ENCODE data around the gene FOXN3. TPM values are rescaled to one million over a fixed set of nuclear protein-coding genes. Genes with fewer than 3 reads are reported as not detected.

The FOXN3 gene
- polyA plus RNA-seq, 1 donor (not counting 4 experiments of a cell fraction or from before 2014, with no cell fraction given), result 10.2 TPM

DNA sequence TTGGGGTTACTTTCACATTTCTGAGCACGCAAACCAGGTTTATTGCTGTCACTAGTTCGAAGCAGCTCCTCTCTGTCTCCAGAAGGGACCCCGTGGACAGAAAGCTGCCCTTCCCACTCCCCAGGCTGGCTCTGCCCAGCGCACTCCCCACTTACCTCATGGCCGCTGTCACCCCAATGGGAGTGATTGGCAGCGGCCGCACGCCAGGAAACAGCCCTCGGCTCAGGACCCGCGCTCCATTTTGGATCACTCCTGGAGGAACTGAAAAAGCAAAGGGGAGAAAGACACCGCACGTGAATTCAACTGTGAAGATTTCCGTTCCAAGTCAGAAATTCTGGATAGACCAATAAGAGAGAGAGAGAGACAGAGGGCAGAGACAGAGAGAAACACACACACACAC, 236.5 kb downstream of the FOXN3 start:
- Histone ChIP-seq H3K9me1 (ENCODE audit: control insufficient read depth, extremely low read depth, insufficient read depth, low read length) (no peaks in the 10 kb centered on the region), H2AFZ (ENCODE audit: control insufficient read depth, low read length) (no peak overlapping the region), H3K4me2 (ENCODE audit: control insufficient read depth, extremely low read depth, insufficient read depth, low read depth, low read length) (no peak overlapping the region), H3K9me3 (ENCODE audit: control insufficient read depth, low read depth, low read length) (no peaks in the 10 kb centered on the region), H3K36me3 (ENCODE audit: control insufficient read depth in 2 of 2, extremely low read depth in 1 of 2, insufficient read depth in 2 of 2, low read length in 2 of 2) (no peaks in the 10 kb centered on the region), H3K27ac (ENCODE audit: control insufficient read depth, insufficient read depth, low read length) (no peak overlapping the region), H4K20me1 (ENCODE audit: control insufficient read depth, extremely low read depth, insufficient read depth, low read length) (no peaks in the 10 kb centered on the region), H3K4me3 (ENCODE audit: control insufficient read depth in 2 of 3, extremely low read depth in 1 of 3, insufficient read depth in 2 of 3, low read depth in 1 of 3, low read length in 3 of 3) (no peak overlapping the region), H3K27me3 (ENCODE audit: control insufficient read depth, extremely low read depth, insufficient read depth, low read length) (no peaks in the 10 kb centered on the region), H3K79me2 (ENCODE audit: control insufficient read depth, insufficient read depth, low read length) (no peaks in the 10 kb centered on the region), H3K9ac (ENCODE audit: control insufficient read depth, extremely low read depth, insufficient read depth, low read length) (no peak overlapping the region), H3K4me1 (ENCODE audit: control insufficient read depth, extremely low read depth, insufficient read depth, low read length) (no peaks in the 10 kb centered on the region)
- DNase-seq (ENCODE audit: low read depth, low spot score) (no peak), FAIRE-seq (no peak)
- TF ChIP-seq EZH2 (IDR thresholded peaks at IDR 0.05; ENCODE audit: low read length), result no peak
- TF ChIP-seq, protein P1, sequence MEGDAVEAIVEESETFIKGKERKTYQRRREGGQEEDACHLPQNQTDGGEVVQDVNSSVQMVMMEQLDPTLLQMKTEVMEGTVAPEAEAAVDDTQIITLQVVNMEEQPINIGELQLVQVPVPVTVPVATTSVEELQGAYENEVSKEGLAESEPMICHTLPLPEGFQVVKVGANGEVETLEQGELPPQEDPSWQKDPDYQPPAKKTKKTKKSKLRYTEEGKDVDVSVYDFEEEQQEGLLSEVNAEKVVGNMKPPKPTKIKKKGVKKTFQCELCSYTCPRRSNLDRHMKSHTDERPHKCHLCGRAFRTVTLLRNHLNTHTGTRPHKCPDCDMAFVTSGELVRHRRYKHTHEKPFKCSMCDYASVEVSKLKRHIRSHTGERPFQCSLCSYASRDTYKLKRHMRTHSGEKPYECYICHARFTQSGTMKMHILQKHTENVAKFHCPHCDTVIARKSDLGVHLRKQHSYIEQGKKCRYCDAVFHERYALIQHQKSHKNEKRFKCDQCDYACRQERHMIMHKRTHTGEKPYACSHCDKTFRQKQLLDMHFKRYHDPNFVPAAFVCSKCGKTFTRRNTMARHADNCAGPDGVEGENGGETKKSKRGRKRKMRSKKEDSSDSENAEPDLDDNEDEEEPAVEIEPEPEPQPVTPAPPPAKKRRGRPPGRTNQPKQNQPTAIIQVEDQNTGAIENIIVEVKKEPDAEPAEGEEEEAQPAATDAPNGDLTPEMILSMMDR (optimal IDR thresholded peaks at IDR 0.05 in 1 of 3, IDR thresholded peaks at IDR 0.05 in 1 of 3, conservative IDR thresholded peaks at IDR 0.05 in 1 of 3; ENCODE audit: extremely low read depth in 1 of 3, insufficient read depth in 2 of 3, low read length in 3 of 3), result no peak
- dilution Hi-C loops (cut with MboI; ENCODE audit: extremely low pct_ligation_motif_present, low sequenced_read_pairs), result no loop called here

DNA sequence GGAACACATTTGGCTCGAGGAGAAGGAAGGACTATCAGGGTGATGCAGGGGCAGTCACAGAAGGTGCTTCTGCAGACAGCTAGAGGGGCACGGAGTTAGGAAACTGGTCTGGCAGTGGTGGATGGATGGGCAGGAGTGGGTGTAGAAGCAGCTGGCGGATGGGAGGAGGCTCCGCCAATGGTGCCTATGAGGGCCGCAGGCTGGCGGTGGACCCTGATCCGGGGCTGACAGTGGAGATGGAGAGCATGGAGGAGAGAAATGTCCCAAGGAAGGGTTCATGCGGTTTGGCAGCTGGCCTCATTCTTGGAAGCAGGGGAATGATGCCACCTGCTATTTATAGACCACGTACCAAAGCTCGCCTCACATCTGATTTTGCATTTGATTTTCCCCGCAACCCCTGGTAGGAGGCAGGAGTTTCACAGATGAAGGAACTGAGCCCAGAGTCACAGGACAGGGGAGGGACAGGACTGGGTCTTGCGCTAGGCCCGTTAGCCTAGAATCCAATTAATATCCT, 237.1 kb downstream of the FOXN3 start:
- no peaks in the 10 kb centered on the region for H3K9me1 ChIP-seq (ENCODE audit: control insufficient read depth, extremely low read depth, insufficient read depth, low read length)
- no peak for TF ChIP-seq EZH2 (IDR thresholded peaks at IDR 0.05; ENCODE audit: low read length)
- TF ChIP-seq, protein P1 (optimal IDR thresholded peaks at IDR 0.05 in 1 of 3, IDR thresholded peaks at IDR 0.05 in 1 of 3, conservative IDR thresholded peaks at IDR 0.05 in 1 of 3; ENCODE audit: extremely low read depth in 1 of 3, insufficient read depth in 2 of 3, low read length in 3 of 3), result no peak
- no peak overlapping the region for H3K27ac ChIP-seq (ENCODE audit: control insufficient read depth, insufficient read depth, low read length)
- no peaks in the 10 kb centered on the region for H4K20me1 ChIP-seq (ENCODE audit: control insufficient read depth, extremely low read depth, insufficient read depth, low read length)
- H2AFZ ChIP-seq (ENCODE audit: control insufficient read depth, low read length), result no peak overlapping the region
- no peaks in the 10 kb centered on the region for H3K79me2 ChIP-seq (ENCODE audit: control insufficient read depth, insufficient read depth, low read length)
- H3K4me2 ChIP-seq (ENCODE audit: control insufficient read depth, extremely low read depth, insufficient read depth, low read depth, low read length), result no peak overlapping the region
- H3K4me1 ChIP-seq (ENCODE audit: control insufficient read depth, extremely low read depth, insufficient read depth, low read length), result no peaks in the 10 kb centered on the region
- no peak for DNase-seq (ENCODE audit: low read depth, low spot score)
- no peaks in the 10 kb centered on the region for H3K9me3 ChIP-seq (ENCODE audit: control insufficient read depth, low read depth, low read length)
- H3K4me3 ChIP-seq (ENCODE audit: control insufficient read depth in 2 of 3, extremely low read depth in 1 of 3, insufficient read depth in 2 of 3, low read depth in 1 of 3, low read length in 3 of 3), result no peak overlapping the region
- no peak overlapping the region for H3K9ac ChIP-seq (ENCODE audit: control insufficient read depth, extremely low read depth, insufficient read depth, low read length)
- no peak for FAIRE-seq
- H3K36me3 ChIP-seq (ENCODE audit: control insufficient read depth in 2 of 2, extremely low read depth in 1 of 2, insufficient read depth in 2 of 2, low read length in 2 of 2), result no peaks in the 10 kb centered on the region
- H3K27me3 ChIP-seq (ENCODE audit: control insufficient read depth, extremely low read depth, insufficient read depth, low read length), result no peaks in the 10 kb centered on the region
- dilution Hi-C loops (cut with MboI; ENCODE audit: extremely low pct_ligation_motif_present, low sequenced_read_pairs), result no loop called here
